ENCODE results near the gene CDH23. TPM values are rescaled to one million over a fixed set of nuclear protein-coding genes. Genes with fewer than 3 reads are reported as not detected.
A peak's percentile ranks its signal among the peaks of the same experiment; 100 is the strongest.

The CDH23 gene
- total and polyA plus RNA-seq, 10 of the 15 experiments (the other 5 are each of a cell fraction or from before 2014, with no cell fraction given): 0.09 to 0.40 (median 0.15) TPM; not detected in 1

DNA sequence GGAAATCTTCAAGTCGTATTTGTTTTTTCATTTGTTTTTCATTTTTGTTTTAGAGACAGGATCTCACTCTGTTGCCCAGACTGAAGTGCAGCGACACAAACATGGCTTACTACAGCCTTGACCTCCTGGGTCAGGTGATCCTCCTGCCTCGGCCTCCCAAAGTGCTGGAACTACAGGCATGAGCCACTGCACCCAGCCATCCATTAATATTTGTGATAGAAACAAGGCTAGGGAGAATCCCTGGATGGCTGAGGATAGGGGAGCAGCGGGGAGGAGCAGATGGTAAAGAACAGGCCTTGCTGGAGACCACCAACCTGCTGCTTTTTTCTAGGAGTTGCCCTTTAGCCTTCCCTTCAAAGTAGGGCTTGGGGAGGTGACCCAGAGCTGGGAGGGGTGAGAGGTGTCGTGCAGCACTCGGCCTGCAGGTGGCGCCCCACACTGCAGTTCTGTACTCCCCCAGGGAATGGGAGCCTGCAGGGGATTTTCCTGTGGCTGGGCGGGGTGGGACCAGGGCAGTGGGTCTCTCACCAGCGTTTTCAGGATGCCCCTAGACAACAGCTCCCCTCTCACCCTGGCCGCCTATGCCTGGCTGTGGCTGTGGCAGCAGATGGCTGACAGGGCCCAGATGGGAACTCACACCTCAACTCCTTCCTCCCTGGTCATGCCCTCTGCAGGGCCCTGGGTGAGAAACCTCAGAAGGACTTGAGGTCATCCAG lies 12.6 kb upstream of the CDH23 start:
- DNase-seq (ENCODE audit: low read depth, low spot score) (no peak), FAIRE-seq (peak; percentile 83), ATAC-seq (peak; percentile 98)
- intact Hi-C loops (cut with micrococcal nuclease; ENCODE audit: unreplicated experiment): loop anchor here (1.0 to 10.0 kb wide), 3 partner anchors 186 to 511 kb away; no protein-coding TSS in a partner anchor
- 5% methylated on average over 10 of the region's 10 CpGs for WGBS (ENCODE audit: insufficient coverage, insufficient replicate concordance, low lambda C conversion rate, missing lambda C conversion rate)
- H3K4me3 ChIP-seq: no peak overlapping the region
- no peaks in the 10 kb centered on the region for H3K79me2 ChIP-seq (ENCODE audit: control insufficient read depth, insufficient read depth, low read length)
- POLR2A ChIA-PET: interaction anchor here (0.6 kb wide), 1 partner anchor 78 kb away, joined by 8 read pairs; no protein-coding TSS in a partner anchor
- no peaks in the 10 kb centered on the region for H3K36me3 ChIP-seq (ENCODE audit: control insufficient read depth in 2 of 2, insufficient read depth in 2 of 2, low read length in 1 of 2)
- H3K27ac ChIP-seq (ENCODE audit: control insufficient read depth, insufficient read depth): no peak overlapping the region
- H4K20me1 ChIP-seq (ENCODE audit: control insufficient read depth, insufficient read depth): no peaks in the 10 kb centered on the region
- peaks cover 0 to 3% of the 10 kb centered on the region in 2 experiments; a peak in 1 of 4 replicates for H3K27me3 ChIP-seq (replicated peaks in 1 of 2; ENCODE audit: control insufficient read depth in 2 of 2, insufficient read depth in 2 of 2, low read length in 1 of 2)
- no peak overlapping the region for H2AFZ ChIP-seq (ENCODE audit: control insufficient read depth, low read depth, low read length)
- H3K4me1 ChIP-seq (ENCODE audit: control insufficient read depth, insufficient read depth, low read length): no peaks in the 10 kb centered on the region
- no peak overlapping the region for H3K4me2 ChIP-seq (ENCODE audit: control insufficient read depth, insufficient read depth)
- H3K9ac ChIP-seq (ENCODE audit: control insufficient read depth, insufficient read depth, low read length): no peak overlapping the region
- no peaks in the 10 kb centered on the region for H3K9me3 ChIP-seq (replicated peaks; ENCODE audit: control insufficient read depth, insufficient read depth, low read length)
- in situ Hi-C loops (cut with MboI): loop anchor here (10.0 kb wide), 1 partner anchor 321 kb away; no protein-coding TSS in a partner anchor
- no TSS peak for BruUV-seq (replicated peaks)
- SMC1A ChIA-PET (ENCODE audit: uncharacterized antibody, unreplicated experiment): interaction anchor here (1.0 to 18.0 kb wide), 10 partner anchors 11 to 324 kb away, joined by 3 to 249 read pairs (median 6); partner anchors contain the start of gene SLC29A3
- CTCF ChIA-PET: interaction anchor here (0.6 to 17.5 kb wide), 26 partner anchors 8 to 601 kb away, joined by 3 to 359 read pairs (median 4); partner anchors contain the start of gene SLC29A3
- RAD21 ChIA-PET (ENCODE audit: unreplicated experiment): interaction anchor here (0.8 to 3.9 kb wide), 8 partner anchors 9 to 324 kb away, joined by 3 to 26 read pairs (median 10); partner anchors contain the start of gene SLC29A3
- TF ChIP-seq MEF2B (IDR thresholded peaks at IDR 0.05; ENCODE audit: partially characterized antibody, poor library complexity, severe bottlenecking) (peak; percentile 92), GATAD2B (conservative IDR thresholded peaks at IDR 0.05; ENCODE audit: low read depth) (peak; percentile 72), RFX5 (IDR thresholded peaks at IDR 0.05; ENCODE audit: low read depth, low read length) (no peak), IKZF2 (IDR thresholded peaks at IDR 0.05) (peak in 1 of 2 experiments; percentile 42; a peak in 2 of 4 replicates), RELA (IDR thresholded peaks at IDR 0.05; ENCODE audit: borderline replicate concordance, partially characterized antibody) (peak; percentile 28), ZNF687 (IDR thresholded peaks at IDR 0.05) (no peak), ZNF217 (IDR thresholded peaks at IDR 0.05) (no peak), NR2C2 (IDR thresholded peaks at IDR 0.05; ENCODE audit: borderline replicate concordance, control insufficient read depth, insufficient read length, low read depth) (no peak), HSF1 (IDR thresholded peaks at IDR 0.05; ENCODE audit: low read depth, low read length) (no peak), ZNF24 (IDR thresholded peaks at IDR 0.05) (no peak)
- TF ChIP-seq, protein P1, sequence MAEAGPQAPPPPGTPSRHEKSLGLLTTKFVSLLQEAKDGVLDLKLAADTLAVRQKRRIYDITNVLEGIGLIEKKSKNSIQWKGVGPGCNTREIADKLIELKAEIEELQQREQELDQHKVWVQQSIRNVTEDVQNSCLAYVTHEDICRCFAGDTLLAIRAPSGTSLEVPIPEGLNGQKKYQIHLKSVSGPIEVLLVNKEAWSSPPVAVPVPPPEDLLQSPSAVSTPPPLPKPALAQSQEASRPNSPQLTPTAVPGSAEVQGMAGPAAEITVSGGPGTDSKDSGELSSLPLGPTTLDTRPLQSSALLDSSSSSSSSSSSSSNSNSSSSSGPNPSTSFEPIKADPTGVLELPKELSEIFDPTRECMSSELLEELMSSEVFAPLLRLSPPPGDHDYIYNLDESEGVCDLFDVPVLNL (IDR thresholded peaks at IDR 0.05; ENCODE audit: low read depth, low read length): no peak
- TF ChIP-seq, protein P2, sequence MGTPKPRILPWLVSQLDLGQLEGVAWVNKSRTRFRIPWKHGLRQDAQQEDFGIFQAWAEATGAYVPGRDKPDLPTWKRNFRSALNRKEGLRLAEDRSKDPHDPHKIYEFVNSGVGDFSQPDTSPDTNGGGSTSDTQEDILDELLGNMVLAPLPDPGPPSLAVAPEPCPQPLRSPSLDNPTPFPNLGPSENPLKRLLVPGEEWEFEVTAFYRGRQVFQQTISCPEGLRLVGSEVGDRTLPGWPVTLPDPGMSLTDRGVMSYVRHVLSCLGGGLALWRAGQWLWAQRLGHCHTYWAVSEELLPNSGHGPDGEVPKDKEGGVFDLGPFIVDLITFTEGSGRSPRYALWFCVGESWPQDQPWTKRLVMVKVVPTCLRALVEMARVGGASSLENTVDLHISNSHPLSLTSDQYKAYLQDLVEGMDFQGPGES (IDR thresholded peaks at IDR 0.05): no peak
- TF ChIP-seq, protein P3, sequence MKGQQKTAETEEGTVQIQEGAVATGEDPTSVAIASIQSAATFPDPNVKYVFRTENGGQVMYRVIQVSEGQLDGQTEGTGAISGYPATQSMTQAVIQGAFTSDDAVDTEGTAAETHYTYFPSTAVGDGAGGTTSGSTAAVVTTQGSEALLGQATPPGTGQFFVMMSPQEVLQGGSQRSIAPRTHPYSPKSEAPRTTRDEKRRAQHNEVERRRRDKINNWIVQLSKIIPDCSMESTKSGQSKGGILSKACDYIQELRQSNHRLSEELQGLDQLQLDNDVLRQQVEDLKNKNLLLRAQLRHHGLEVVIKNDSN (IDR thresholded peaks at IDR 0.05; ENCODE audit: borderline replicate concordance, extremely low read length, insufficient read depth, low read depth, low read length): no peak

Measured in GM12878 (cell line).